HepG2 (cell line): ENCODE data around the gene PNPLA8. TPM values are rescaled to one million over a fixed set of nuclear protein-coding genes. Genes with fewer than 3 reads are reported as not detected.

Experiments used
- ATF2 ChIP-seq: sonication (generic); formaldehyde crosslinking; IDR thresholded peaks from 2 replicates; pipeline ENCODE4 v1.4.0; 2020; ENCODE audit warnings: missing genetic modification reagents
- HDAC1 ChIP-seq: sonication (generic); formaldehyde crosslinking; IDR thresholded peaks from 2 replicates; pipeline ENCODE4 v1.5.1; 2020; ENCODE audit warnings: mild to moderate bottlenecking, missing genetic modification reagents
- HNRNPK ChIP-seq: fragments of 200-400 bp; formaldehyde crosslinking; IDR thresholded peaks from 2 replicates; pipeline ENCODE4 v1.6.1; 2018; ENCODE audit warnings: low read length, low read depth, moderate library complexity, mild to moderate bottlenecking; ENCODE audit not compliant: poor library complexity, severe bottlenecking
- HNRNPLL ChIP-seq: fragments of 200-400 bp; formaldehyde crosslinking; IDR thresholded peaks from 2 replicates; pipeline ENCODE4 v1.6.1; 2017; ENCODE audit warnings: mild to moderate bottlenecking, low read depth, low read length; ENCODE audit not compliant: poor library complexity, severe bottlenecking
- IRF2 ChIP-seq: IDR thresholded peaks from 2 replicates; pipeline ENCODE4 v1.6.1; 2018; ENCODE audit warnings: missing genetic modification reagents, missing compliant biosample characterization
- ISL2 ChIP-seq: sonication (generic); formaldehyde crosslinking; IDR thresholded peaks from 2 replicates; pipeline ENCODE4 v1.5.0; 2020; ENCODE audit warnings: missing genetic modification reagents
- NFYB ChIP-seq: sonication (generic); formaldehyde crosslinking; IDR thresholded peaks from 2 replicates; pipeline ENCODE4 v1.4.0; 2020; ENCODE audit warnings: missing genetic modification reagents
- NR2F1 ChIP-seq, 2 experiments: fragments of 450-650 bp in 1 of 2; formaldehyde crosslinking in 1 of 2; IDR thresholded peaks; 2 replicates each; pipeline versions ENCODE4 v1.5.0 to v1.6.1; 2016 to 2020; ENCODE audit warnings: mild to moderate bottlenecking in 1 of 2, missing compliant biosample characterization in 1 of 2, missing genetic modification reagents in 1 of 2, moderate library complexity in 1 of 2
- ONECUT2 ChIP-seq: sonication (generic); formaldehyde crosslinking; IDR thresholded peaks from 2 replicates; pipeline ENCODE4 v1.4.0; 2020; ENCODE audit warnings: missing genetic modification reagents
- PLSCR1 ChIP-seq: sonication (generic); formaldehyde crosslinking; IDR thresholded peaks from 2 replicates; pipeline ENCODE4 v1.5.0; 2020; ENCODE audit warnings: missing genetic modification reagents, mild to moderate bottlenecking, borderline replicate concordance
- ZNF280B ChIP-seq: sonication (generic); formaldehyde crosslinking; IDR thresholded peaks from 2 replicates; pipeline ENCODE4 v1.5.0; 2020; ENCODE audit warnings: missing genetic modification reagents, mild to moderate bottlenecking, borderline replicate concordance
- ZNF34 ChIP-seq: sonication (generic); formaldehyde crosslinking; IDR thresholded peaks from 2 replicates; pipeline ENCODE4 v1.4.0; 2020; ENCODE audit warnings: mild to moderate bottlenecking, missing genetic modification reagents, borderline replicate concordance
- ZNF431 ChIP-seq: sonication (generic); formaldehyde crosslinking; IDR thresholded peaks from 2 replicates; pipeline ENCODE4 v1.9.0; 2022; ENCODE audit warnings: missing genetic modification reagents, low read depth, mild to moderate bottlenecking, borderline replicate concordance
- ZNF615 ChIP-seq: sonication (generic); formaldehyde crosslinking; IDR thresholded peaks from 2 replicates; pipeline ENCODE4 v1.5.0; 2020; ENCODE audit warnings: mild to moderate bottlenecking, missing genetic modification reagents, borderline replicate concordance
- ZNF776 ChIP-seq: sonication (generic); formaldehyde crosslinking; IDR thresholded peaks from 2 replicates; pipeline ENCODE4 v1.4.0; 2020; ENCODE audit warnings: mild to moderate bottlenecking, missing genetic modification reagents
- polyA plus RNA-seq, 8 experiments: library from polyadenylated mRNA; depleted of rRNA in 3 of 8; stranded (reverse) in 7 of 8; unstranded in 1 of 8; fragments of >200 nt; fragmentation: Illumina TruSeq in 4 of 8; extraction: Trizol in 4 of 8; gene quantifications; 2 replicates each; pipeline versions ENCODE4 v1.2.1 to v1.2.3, GENCODE V29; 2011 to 2016; ENCODE audit warnings: low read depth in 4 of 8, missing spikeins in 1 of 8, mixed read lengths in 1 of 8; ENCODE audit not compliant: insufficient read depth in 1 of 8
- total RNA-seq, 5 experiments: library from RNA; depleted of rRNA; stranded (reverse); fragments of >200 nt; fragmentation: Illumina TruSeq; extraction: Trizol; gene quantifications; 2 replicates each; pipeline ENCODE4 v1.2.3, GENCODE V29; 2016; ENCODE audit warnings: low read depth in 1 of 5
- TF ChIP-seq, protein P1 (sequence below): sonication (generic); formaldehyde crosslinking; IDR thresholded peaks from 2 replicates; pipeline ENCODE4 v1.4.0; 2020; ENCODE audit warnings: mild to moderate bottlenecking, low read depth, missing genetic modification reagents
- TF ChIP-seq, protein P2 (sequence below): sonication (generic); formaldehyde crosslinking; IDR thresholded peaks from 2 replicates; pipeline ENCODE4 v1.4.0; 2020; ENCODE audit warnings: missing genetic modification reagents, borderline replicate concordance

The PNPLA8 gene
- total and polyA plus RNA-seq, 2 of the 13 experiments (the other 11 are each of a cell fraction or from before 2014, with no cell fraction given): 6.3 to 11.4 TPM

- TF ChIP-seq ZNF280B (CRISPR knock-in tag): 0 out of 2 replicates have a peak, but pooled peaks have one; percentile 95
- no peak for TF ChIP-seq ONECUT2
- TF ChIP-seq, protein P1, sequence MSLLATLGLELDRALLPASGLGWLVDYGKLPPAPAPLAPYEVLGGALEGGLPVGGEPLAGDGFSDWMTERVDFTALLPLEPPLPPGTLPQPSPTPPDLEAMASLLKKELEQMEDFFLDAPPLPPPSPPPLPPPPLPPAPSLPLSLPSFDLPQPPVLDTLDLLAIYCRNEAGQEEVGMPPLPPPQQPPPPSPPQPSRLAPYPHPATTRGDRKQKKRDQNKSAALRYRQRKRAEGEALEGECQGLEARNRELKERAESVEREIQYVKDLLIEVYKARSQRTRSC (CRISPR knock-in tag): no peak
- TF ChIP-seq, protein P2, sequence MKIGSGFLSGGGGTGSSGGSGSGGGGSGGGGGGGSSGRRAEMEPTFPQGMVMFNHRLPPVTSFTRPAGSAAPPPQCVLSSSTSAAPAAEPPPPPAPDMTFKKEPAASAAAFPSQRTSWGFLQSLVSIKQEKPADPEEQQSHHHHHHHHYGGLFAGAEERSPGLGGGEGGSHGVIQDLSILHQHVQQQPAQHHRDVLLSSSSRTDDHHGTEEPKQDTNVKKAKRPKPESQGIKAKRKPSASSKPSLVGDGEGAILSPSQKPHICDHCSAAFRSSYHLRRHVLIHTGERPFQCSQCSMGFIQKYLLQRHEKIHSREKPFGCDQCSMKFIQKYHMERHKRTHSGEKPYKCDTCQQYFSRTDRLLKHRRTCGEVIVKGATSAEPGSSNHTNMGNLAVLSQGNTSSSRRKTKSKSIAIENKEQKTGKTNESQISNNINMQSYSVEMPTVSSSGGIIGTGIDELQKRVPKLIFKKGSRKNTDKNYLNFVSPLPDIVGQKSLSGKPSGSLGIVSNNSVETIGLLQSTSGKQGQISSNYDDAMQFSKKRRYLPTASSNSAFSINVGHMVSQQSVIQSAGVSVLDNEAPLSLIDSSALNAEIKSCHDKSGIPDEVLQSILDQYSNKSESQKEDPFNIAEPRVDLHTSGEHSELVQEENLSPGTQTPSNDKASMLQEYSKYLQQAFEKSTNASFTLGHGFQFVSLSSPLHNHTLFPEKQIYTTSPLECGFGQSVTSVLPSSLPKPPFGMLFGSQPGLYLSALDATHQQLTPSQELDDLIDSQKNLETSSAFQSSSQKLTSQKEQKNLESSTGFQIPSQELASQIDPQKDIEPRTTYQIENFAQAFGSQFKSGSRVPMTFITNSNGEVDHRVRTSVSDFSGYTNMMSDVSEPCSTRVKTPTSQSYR (CRISPR knock-in tag): no peak
- no peak; the same call in 1 of the 2 replicates for TF ChIP-seq ZNF431
- 0 out of 2 replicates have a peak, but pooled peaks have one; percentile 32 for TF ChIP-seq ZNF776 (CRISPR knock-in tag)
- TF ChIP-seq ZNF615 (CRISPR knock-in tag): no peak
- TF ChIP-seq HDAC1 (CRISPR knock-in tag): peak; percentile 95
- TF ChIP-seq PLSCR1 (CRISPR knock-in tag): no peak
- TF ChIP-seq ATF2 (CRISPR knock-in tag): peak; percentile 76; the same call in 1 of the 2 replicates
- TF ChIP-seq NR2F1 (CRISPR knock-in tag; IDR thresholded peaks at IDR 0.05): no peak
- peak; percentile 89 for TF ChIP-seq NFYB (CRISPR knock-in tag)
- TF ChIP-seq HNRNPLL: peak; percentile 94
- TF ChIP-seq HNRNPK: no peak
- TF ChIP-seq ISL2 (CRISPR knock-in tag): peak; percentile 53; the same call in 1 of the 2 replicates
- TF ChIP-seq IRF2 (CRISPR knock-in tag): peak; percentile 87
- TF ChIP-seq ZNF34 (CRISPR knock-in tag): no peak
These were observed at the start of gene PNPLA8 (continued) for GRCh38 chr7:108525985-108526767.
